AG04449 (cell line): ENCODE results near the gene JMJD1C.

Source experiments
- CTCF ChIA-PET: fragments of 350-600 bp; formaldehyde crosslinking; extraction: SDS; loops from one replicate; lab custom pipeline; 2021; ENCODE audit warnings: antibody characterized with exemption; lab: Yijun Ruan, JAX
- POLR2A ChIA-PET: fragments of 400-600, 350-600 bp; formaldehyde crosslinking; extraction: SDS; loops from one replicate; lab custom pipeline; 2020; ENCODE audit warnings: antibody characterized with exemption, inconsistent platforms; lab: Yijun Ruan, JAX
- DNase-seq: peaks from one replicate; pipeline ENCODE4 v3.0.0-alpha.2; 2010; ENCODE audit warnings: low read depth, low spot score
- H3K4me3 ChIP-seq: 2 replicates; pipeline ENCODE4 v1.5.1; 2011; ENCODE audit warnings: low read depth, mild to moderate bottlenecking, control low read depth, low read length
- TF ChIP-seq, protein P1 (sequence below): IDR thresholded peaks from one replicate; pipeline ENCODE4 v1.5.1; 2011; ENCODE audit warnings: mild to moderate bottlenecking, moderate library complexity, low read length, control low read depth, inconsistent platforms; ENCODE audit not compliant: insufficient read depth; ENCODE audit errors: missing control alignments

JMJD1C gene

GRCh38 chr10:63465293-63466143 lies at the start of gene JMJD1C:
TSS of gene JMJD1C (minus strand) at chr10:63465977. CDS start at chr10:63465662, 315 bp downstream.
- POLR2A ChIA-PET, result interaction anchor here (0.9 to 1.1 kb wide), 2 partner anchors 56 to 164 kb away, joined by 3 to 5 read pairs; no protein-coding TSS in a partner anchor
- CTCF ChIA-PET, result interaction anchor here (1.5 to 3.1 kb wide), 3 partner anchors 164 to 255 kb away, joined by 5 to 9 read pairs (median 7); no protein-coding TSS in a partner anchor
- TF ChIP-seq, protein P1, sequence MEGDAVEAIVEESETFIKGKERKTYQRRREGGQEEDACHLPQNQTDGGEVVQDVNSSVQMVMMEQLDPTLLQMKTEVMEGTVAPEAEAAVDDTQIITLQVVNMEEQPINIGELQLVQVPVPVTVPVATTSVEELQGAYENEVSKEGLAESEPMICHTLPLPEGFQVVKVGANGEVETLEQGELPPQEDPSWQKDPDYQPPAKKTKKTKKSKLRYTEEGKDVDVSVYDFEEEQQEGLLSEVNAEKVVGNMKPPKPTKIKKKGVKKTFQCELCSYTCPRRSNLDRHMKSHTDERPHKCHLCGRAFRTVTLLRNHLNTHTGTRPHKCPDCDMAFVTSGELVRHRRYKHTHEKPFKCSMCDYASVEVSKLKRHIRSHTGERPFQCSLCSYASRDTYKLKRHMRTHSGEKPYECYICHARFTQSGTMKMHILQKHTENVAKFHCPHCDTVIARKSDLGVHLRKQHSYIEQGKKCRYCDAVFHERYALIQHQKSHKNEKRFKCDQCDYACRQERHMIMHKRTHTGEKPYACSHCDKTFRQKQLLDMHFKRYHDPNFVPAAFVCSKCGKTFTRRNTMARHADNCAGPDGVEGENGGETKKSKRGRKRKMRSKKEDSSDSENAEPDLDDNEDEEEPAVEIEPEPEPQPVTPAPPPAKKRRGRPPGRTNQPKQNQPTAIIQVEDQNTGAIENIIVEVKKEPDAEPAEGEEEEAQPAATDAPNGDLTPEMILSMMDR, result no peak

GRCh38 chr10:63515002-63515763 lies 49.4 kb upstream of the JMJD1C start:
- DNase-seq, result peak; percentile 21
- TF ChIP-seq, protein P1, result no peak
- ChIA-PET CTCF (interaction anchor here (1.0 to 2.9 kb wide), 5 partner anchors 10 to 348 kb away, joined by 3 to 13 read pairs (median 6); no protein-coding TSS in a partner anchor), POLR2A (interaction anchor here (0.6 to 1.6 kb wide), 4 partner anchors 23 to 1701 kb away, joined by 3 to 6 read pairs (median 3); no protein-coding TSS in a partner anchor)
- no peak overlapping the region for H3K4me3 ChIP-seq

More at GRCh38 chr10:63465293-63466143, at the start of gene JMJD1C:
- no peak for DNase-seq
- H3K4me3 ChIP-seq, result peak within 1 kb of the TSS; percentile 87

- ChIA-PET POLR2A (no interaction called here), CTCF (interaction anchor here (1.2 kb wide), 1 partner anchor 14 kb away, joined by 4 read pairs; no protein-coding TSS in a partner anchor)
- TF ChIP-seq, protein P1, result no peak
- DNase-seq, result no peak
- H3K4me3 ChIP-seq, result no peak overlapping the region
These were observed 40.8 kb upstream of the JMJD1C start for GRCh38 chr10:63506554-63506953.

DNA sequence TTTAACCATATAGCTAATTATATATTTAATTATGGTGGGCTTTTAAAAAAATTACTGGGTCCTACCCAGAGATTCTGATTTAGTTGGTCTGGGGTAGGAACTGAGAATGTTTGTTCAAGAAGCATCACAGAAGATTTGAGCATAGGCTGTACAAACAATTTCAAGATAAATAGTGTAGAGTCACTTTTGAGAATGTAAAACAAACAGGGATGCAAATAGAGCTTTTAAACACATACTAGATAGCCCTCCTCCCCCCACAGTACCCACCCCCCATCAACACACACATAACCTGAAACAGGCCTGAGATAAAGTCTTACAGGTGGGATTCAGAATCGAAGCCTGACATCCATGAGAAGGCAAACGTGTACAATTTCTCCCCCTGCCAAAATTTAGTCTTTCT lies 39.8 kb upstream of the JMJD1C start:
- CTCF ChIA-PET, result interaction anchor here (0.8 to 2.1 kb wide), 7 partner anchors 9 to 123 kb away, joined by 3 to 6 read pairs (median 4); no protein-coding TSS in a partner anchor
- POLR2A ChIA-PET, result interaction anchor here (1.0 kb wide), 1 partner anchor 14 kb away, joined by 3 read pairs; no protein-coding TSS in a partner anchor

DNA sequence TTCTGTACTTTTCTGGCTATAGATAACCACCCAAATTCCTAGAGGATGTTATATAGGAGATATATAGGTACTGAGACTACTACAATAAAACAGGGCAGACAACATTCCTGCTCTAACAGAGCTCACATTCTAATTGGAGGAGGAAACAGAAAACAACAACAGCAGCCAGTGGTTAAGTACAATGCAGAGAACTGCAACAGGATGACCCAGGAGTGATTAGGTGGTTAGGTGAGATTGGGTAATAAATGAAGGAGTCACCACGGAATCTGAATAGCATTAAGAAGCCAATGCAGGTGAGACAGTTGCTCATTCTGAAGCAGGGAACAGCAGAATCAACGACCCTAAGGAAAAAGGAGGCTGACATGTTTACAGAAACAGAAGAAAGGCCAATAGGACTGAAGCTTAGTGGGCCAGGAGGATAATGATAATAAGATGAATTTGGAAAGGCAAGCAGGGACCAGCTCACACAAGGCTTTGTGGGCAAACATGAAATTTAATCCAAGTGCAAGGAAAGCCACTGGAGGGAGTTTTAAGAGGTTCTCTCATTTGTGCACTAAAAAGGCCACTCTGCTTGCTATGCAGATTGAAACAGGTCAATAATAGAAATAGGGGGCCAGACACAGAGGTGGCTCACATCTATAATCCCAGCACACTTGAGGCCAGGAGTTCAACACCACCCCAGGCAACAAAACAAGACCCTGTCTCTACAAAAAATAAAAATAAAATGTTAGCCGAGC lies 38.5 kb upstream of the JMJD1C start:
- no peak for DNase-seq
- TF ChIP-seq, protein P1, result no peak
- H3K4me3 ChIP-seq, result no peak overlapping the region
- ChIA-PET POLR2A (interaction anchor here (0.6 kb wide), 1 partner anchor 18 kb away, joined by 4 read pairs; no protein-coding TSS in a partner anchor), CTCF (interaction anchor here (0.9 to 2.1 kb wide), 5 partner anchors 11 to 125 kb away, joined by 3 to 6 read pairs (median 5); no protein-coding TSS in a partner anchor)

More for the DNA sequence above, 39.8 kb upstream of the JMJD1C start:
- no peak for DNase-seq
- TF ChIP-seq, protein P1, result no peak
- H3K4me3 ChIP-seq, result no peak overlapping the region
